ENCODE measurements around the gene TMEM247. TPM values are rescaled to one million over a fixed set of nuclear protein-coding genes. Genes with fewer than 3 reads are reported as not detected.

Gene TMEM247
- total and polyA plus RNA-seq, 10 of the 15 experiments (the other 5 are each of a cell fraction or from before 2014, with no cell fraction given): not detected

GRCh38 chr2:46435796-46436360, 43.5 kb upstream of the TMEM247 start:
- ATAC-seq (no peak), DNase-seq (ENCODE audit: low read depth, low spot score) (no peak), FAIRE-seq (no peak)
- RAD21 ChIA-PET (ENCODE audit: unreplicated experiment): interaction anchor here (1.3 kb wide), 1 partner anchor 23 kb away, joined by 3 read pairs; no protein-coding TSS in a partner anchor
- H3K4me3 ChIP-seq: no peak overlapping the region
- in situ Hi-C loops (cut with MboI): no loop called here
- no peak overlapping the region for H3K4me2 ChIP-seq (ENCODE audit: control insufficient read depth, insufficient read depth)
- SMC1A ChIA-PET (ENCODE audit: uncharacterized antibody, unreplicated experiment): interaction anchor here (1.5 to 1.7 kb wide), 2 partner anchors 15 to 25 kb away, joined by 3 to 7 read pairs; no protein-coding TSS in a partner anchor
- CTCF ChIA-PET: interaction anchor here (0.9 to 1.4 kb wide), 4 partner anchors 24 to 214 kb away, joined by 3 to 4 read pairs (median 3); no protein-coding TSS in a partner anchor
- H3K36me3 ChIP-seq (ENCODE audit: control insufficient read depth in 2 of 2, insufficient read depth in 2 of 2, low read length in 1 of 2): no peaks in the 10 kb centered on the region
- no peaks in the 10 kb centered on the region for H4K20me1 ChIP-seq (ENCODE audit: control insufficient read depth, insufficient read depth)
- H2AFZ ChIP-seq (ENCODE audit: control insufficient read depth, low read depth, low read length): no peak overlapping the region
- no peaks in the 10 kb centered on the region for H3K79me2 ChIP-seq (ENCODE audit: control insufficient read depth, insufficient read depth, low read length)
- no peaks in the 10 kb centered on the region for H3K4me1 ChIP-seq (ENCODE audit: control insufficient read depth, insufficient read depth, low read length)
- no TSS peak for BruUV-seq (replicated peaks)
- 32% methylated on average over 4 of the region's 4 CpGs for WGBS (ENCODE audit: insufficient coverage, insufficient replicate concordance, low lambda C conversion rate, missing lambda C conversion rate)
- no peaks in the 10 kb centered on the region for H3K9me3 ChIP-seq (replicated peaks; ENCODE audit: control insufficient read depth, insufficient read depth, low read length)
- H3K9ac ChIP-seq (ENCODE audit: control insufficient read depth, insufficient read depth, low read length): no peak overlapping the region
- H3K27ac ChIP-seq (ENCODE audit: control insufficient read depth, insufficient read depth): no peak overlapping the region
- no peaks in the 10 kb centered on the region; a peak in 2 of 4 replicates for H3K27me3 ChIP-seq (replicated peaks in 1 of 2; ENCODE audit: control insufficient read depth in 2 of 2, insufficient read depth in 2 of 2, low read length in 1 of 2)
- POLR2A ChIA-PET: no interaction called here
- intact Hi-C loops (cut with micrococcal nuclease; ENCODE audit: unreplicated experiment): no loop called here
- TF ChIP-seq TAF1 (IDR thresholded peaks at IDR 0.05; ENCODE audit: borderline replicate concordance, low read depth, low read length) (no peak), CEBPZ (IDR thresholded peaks at IDR 0.05; ENCODE audit: low read depth, low read length) (no peak), ATF3 (IDR thresholded peaks at IDR 0.05; ENCODE audit: borderline replicate concordance, extremely low read depth, low read depth, low read length) (no peak), CBX5 (IDR thresholded peaks at IDR 0.05; ENCODE audit: low read depth) (no peak), ELK1 (IDR thresholded peaks at IDR 0.05; ENCODE audit: low read depth, low read length) (no peak), CREB1 (IDR thresholded peaks at IDR 0.05; ENCODE audit: low read depth) (no peak), EGR1 (IDR thresholded peaks at IDR 0.05; ENCODE audit: borderline replicate concordance in 1 of 2, low read depth in 2 of 2, low read length in 2 of 2) (no peak), HDGF (IDR thresholded peaks at IDR 0.05) (no peak), NR2C2 (IDR thresholded peaks at IDR 0.05; ENCODE audit: borderline replicate concordance, control insufficient read depth, insufficient read length, low read depth) (no peak), HDAC2 (IDR thresholded peaks at IDR 0.05) (no peak)
- TF ChIP-seq, protein P1, sequence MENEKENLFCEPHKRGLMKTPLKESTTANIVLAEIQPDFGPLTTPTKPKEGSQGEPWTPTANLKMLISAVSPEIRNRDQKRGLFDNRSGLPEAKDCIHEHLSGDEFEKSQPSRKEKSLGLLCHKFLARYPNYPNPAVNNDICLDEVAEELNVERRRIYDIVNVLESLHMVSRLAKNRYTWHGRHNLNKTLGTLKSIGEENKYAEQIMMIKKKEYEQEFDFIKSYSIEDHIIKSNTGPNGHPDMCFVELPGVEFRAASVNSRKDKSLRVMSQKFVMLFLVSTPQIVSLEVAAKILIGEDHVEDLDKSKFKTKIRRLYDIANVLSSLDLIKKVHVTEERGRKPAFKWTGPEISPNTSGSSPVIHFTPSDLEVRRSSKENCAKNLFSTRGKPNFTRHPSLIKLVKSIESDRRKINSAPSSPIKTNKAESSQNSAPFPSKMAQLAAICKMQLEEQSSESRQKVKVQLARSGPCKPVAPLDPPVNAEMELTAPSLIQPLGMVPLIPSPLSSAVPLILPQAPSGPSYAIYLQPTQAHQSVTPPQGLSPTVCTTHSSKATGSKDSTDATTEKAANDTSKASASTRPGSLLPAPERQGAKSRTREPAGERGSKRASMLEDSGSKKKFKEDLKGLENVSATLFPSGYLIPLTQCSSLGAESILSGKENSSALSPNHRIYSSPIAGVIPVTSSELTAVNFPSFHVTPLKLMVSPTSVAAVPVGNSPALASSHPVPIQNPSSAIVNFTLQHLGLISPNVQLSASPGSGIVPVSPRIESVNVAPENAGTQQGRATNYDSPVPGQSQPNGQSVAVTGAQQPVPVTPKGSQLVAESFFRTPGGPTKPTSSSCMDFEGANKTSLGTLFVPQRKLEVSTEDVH (IDR thresholded peaks at IDR 0.05; ENCODE audit: low read depth, partially characterized antibody): no peak
- TF ChIP-seq, protein P2, sequence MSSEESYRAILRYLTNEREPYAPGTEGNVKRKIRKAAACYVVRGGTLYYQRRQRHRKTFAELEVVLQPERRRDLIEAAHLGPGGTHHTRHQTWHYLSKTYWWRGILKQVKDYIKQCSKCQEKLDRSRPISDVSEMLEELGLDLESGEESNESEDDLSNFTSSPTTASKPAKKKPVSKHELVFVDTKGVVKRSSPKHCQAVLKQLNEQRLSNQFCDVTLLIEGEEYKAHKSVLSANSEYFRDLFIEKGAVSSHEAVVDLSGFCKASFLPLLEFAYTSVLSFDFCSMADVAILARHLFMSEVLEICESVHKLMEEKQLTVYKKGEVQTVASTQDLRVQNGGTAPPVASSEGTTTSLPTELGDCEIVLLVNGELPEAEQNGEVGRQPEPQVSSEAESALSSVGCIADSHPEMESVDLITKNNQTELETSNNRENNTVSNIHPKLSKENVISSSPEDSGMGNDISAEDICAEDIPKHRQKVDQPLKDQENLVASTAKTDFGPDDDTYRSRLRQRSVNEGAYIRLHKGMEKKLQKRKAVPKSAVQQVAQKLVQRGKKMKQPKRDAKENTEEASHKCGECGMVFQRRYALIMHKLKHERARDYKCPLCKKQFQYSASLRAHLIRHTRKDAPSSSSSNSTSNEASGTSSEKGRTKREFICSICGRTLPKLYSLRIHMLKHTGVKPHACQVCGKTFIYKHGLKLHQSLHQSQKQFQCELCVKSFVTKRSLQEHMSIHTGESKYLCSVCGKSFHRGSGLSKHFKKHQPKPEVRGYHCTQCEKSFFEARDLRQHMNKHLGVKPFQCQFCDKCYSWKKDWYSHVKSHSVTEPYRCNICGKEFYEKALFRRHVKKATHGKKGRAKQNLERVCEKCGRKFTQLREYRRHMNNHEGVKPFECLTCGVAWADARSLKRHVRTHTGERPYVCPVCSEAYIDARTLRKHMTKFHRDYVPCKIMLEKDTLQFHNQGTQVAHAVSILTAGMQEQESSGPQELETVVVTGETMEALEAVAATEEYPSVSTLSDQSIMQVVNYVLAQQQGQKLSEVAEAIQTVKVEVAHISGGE (CRISPR knock-in tag; IDR thresholded peaks at IDR 0.05): no peak

Measured in GM12878 (cell line).